ENCODE measurements around the gene TGFB1I1. TPM values are rescaled to one million over a fixed set of nuclear protein-coding genes. Genes with fewer than 3 reads are reported as not detected.
"Not testable (repeated sequence)": the region's sequence is repeated elsewhere in the genome, so short reads cannot be mapped to it uniquely, and the experiment has no call there.

The TGFB1I1 gene
- total and polyA plus RNA-seq, 7 donors = 4.5 to 11.5 (median 8.3) TPM

DNA sequence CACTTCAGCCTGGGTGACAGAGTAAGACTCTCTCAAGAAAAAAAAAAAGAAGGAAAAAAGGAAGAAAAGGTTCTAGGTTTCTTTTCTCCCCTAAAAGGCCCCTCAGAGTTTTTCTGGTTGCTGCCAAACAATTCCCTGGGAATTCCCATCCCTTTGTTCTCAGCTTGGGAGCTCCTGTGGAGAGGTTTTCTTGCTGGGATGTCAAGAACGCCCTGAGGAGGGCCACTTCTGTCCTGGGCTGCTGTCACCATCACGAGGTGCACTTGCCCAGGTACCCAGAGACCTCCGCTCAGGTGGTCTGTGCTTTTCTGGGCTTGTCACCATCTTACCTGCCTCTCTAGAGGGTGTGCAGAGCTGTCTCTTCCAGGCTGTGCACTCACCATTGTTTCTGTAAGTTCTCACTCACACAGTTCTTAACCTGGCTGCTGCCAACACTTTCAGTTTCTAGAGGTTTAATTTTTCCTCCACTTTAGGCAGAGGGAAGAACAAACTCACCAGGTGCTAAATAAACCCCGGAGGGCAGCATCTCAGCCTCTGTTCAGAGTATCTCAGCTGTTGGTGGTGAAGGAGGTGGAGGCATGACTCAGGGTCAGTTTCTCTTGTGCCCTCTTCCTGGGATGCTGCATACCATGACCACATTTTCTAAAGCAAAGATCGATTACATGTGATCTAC, 41.4 kb upstream of the TGFB1I1 start:
- intact Hi-C loops (cut with DNase I) = no loop called here
- H3K4me3 ChIP-seq = no peak overlapping the region
- H3K9me3 ChIP-seq = no peaks in the 10 kb centered on the region
- H3K36me3 ChIP-seq (ENCODE audit: insufficient read depth in 1 of 2, low read depth in 1 of 2) = peaks cover 0 to 9% of the 10 kb centered on the region in 2 donors
- TF ChIP-seq, protein P1, sequence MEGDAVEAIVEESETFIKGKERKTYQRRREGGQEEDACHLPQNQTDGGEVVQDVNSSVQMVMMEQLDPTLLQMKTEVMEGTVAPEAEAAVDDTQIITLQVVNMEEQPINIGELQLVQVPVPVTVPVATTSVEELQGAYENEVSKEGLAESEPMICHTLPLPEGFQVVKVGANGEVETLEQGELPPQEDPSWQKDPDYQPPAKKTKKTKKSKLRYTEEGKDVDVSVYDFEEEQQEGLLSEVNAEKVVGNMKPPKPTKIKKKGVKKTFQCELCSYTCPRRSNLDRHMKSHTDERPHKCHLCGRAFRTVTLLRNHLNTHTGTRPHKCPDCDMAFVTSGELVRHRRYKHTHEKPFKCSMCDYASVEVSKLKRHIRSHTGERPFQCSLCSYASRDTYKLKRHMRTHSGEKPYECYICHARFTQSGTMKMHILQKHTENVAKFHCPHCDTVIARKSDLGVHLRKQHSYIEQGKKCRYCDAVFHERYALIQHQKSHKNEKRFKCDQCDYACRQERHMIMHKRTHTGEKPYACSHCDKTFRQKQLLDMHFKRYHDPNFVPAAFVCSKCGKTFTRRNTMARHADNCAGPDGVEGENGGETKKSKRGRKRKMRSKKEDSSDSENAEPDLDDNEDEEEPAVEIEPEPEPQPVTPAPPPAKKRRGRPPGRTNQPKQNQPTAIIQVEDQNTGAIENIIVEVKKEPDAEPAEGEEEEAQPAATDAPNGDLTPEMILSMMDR (IDR thresholded peaks at IDR 0.05) = no peak
- peaks cover 41% of the 10 kb centered on the region for H3K4me1 ChIP-seq
- H3K27me3 ChIP-seq (ENCODE audit: insufficient read depth in 3 of 3, low read length in 2 of 3) = no peaks in the 10 kb centered on the region
- WGBS, 3 donors = 42 to 57% (median 51%) methylated on average over 5 of the region's 5 CpGs
- no peak for ATAC-seq
- peak overlapping the region; percentile 99 for H3K27ac ChIP-seq
- DNase-seq = no peak

GRCh38 chr16:31435341-31436220, 36.4 kb upstream of the TGFB1I1 start:
- Histone ChIP-seq H3K27me3 (ENCODE audit: insufficient read depth in 3 of 3, low read length in 2 of 3) (no peaks in the 10 kb centered on the region), H3K4me1 (peaks cover 18% of the 10 kb centered on the region), H3K9me3 (no peaks in the 10 kb centered on the region), H3K27ac (no peak overlapping the region), H3K36me3 (ENCODE audit: insufficient read depth in 1 of 2, low read depth in 1 of 2) (no peaks in the 10 kb centered on the region), H3K4me3 (no peak overlapping the region)
- 91 to 92% (median 91%) methylated on average over 38 to 47 of the region's 47 CpGs for WGBS, 3 donors
- ATAC-seq (no peak), DNase-seq (peak in 1 of 2 donors; percentile 44)
- TF ChIP-seq, protein P1 (IDR thresholded peaks at IDR 0.05) = no peak
- intact Hi-C loops (cut with DNase I) = no loop called here

DNA sequence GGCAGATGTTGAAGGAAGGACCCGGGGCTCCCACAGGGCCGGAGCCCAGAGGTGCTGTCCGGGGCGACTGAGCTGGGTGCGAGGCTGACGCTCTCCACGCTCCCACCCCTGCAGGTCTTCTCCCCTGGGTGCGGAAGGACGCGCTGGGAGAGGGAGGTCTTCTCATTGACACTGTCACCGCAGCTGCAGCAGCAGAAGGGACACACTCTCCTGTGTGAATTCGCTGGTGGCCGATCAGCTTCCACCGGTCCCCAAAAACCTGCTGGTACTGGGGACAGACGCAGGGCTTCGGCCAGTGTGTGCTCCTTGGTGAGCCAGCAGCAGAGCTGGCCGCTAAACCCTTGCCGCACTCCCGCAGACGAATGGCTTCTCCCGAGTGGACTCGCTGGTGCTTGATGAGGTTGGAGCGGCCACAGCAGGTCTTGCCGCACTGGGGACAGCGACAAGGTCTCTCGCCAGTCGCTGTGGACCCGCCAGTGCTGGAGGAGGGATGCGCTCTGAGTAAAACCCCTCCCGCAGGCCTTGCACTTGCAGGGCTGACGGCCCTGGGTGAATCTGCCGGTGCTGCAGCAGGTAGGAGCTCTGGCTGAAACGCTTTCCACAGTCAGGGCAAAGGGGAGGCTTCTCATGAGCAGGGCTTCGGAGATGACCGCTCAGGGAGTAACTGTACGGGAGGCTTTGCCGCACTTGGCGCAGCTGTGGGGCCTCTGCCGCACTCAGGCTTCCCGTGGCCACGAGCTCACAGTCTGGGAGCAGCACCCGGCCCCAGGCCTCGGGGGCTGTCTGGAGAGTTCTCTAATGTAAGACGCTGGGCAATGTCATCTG, 35.5 kb upstream of the TGFB1I1 start:
- 92 to 94% (median 92%) methylated on average over 44 of the region's 44 CpGs for WGBS, 3 donors
- Histone ChIP-seq H3K9me3 (no peaks in the 10 kb centered on the region), H3K27ac (no peak overlapping the region), H3K4me1 (peaks cover 12% of the 10 kb centered on the region), H3K27me3 (ENCODE audit: insufficient read depth in 3 of 3, low read length in 2 of 3) (no peaks in the 10 kb centered on the region), H3K36me3 (ENCODE audit: insufficient read depth in 1 of 2, low read depth in 1 of 2) (no peaks in the 10 kb centered on the region), H3K4me3 (no peak overlapping the region)
- intact Hi-C loops (cut with DNase I) = no loop called here
- DNase-seq (peak in 1 of 2 donors; percentile 44), ATAC-seq (no peak)
- TF ChIP-seq, protein P1 (IDR thresholded peaks at IDR 0.05) = no peak

DNA sequence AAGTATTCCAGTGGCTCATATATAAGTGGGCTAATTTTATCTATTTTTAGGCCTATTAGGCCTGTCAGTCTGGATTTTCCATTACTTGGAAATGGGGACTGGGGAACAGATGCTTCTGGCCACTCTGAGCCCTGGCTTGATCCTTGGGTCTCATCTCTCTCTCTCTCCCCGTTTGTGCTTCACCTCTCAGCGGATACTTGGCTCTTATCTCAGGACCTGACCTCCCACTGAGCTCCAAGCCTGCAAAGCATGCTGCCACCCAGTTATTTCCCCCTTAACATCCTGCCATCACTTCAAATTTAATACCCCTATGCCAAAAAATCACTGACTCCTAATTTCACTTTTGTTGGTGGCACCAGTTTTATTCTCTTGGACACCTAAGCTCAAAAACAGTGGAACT, 33.5 kb upstream of the TGFB1I1 start:
- Histone ChIP-seq H3K36me3 (ENCODE audit: insufficient read depth in 1 of 2, low read depth in 1 of 2) (no peaks in the 10 kb centered on the region), H3K4me1 (peaks cover 19% of the 10 kb centered on the region), H3K27ac (peak overlapping the region; percentile 50), H3K27me3 (ENCODE audit: insufficient read depth in 3 of 3, low read length in 2 of 3) (no peaks in the 10 kb centered on the region), H3K9me3 (no peaks in the 10 kb centered on the region), H3K4me3 (no peak overlapping the region)
- DNase-seq = peak in 1 of 2 donors; percentile 7
- TF ChIP-seq, protein P1 (IDR thresholded peaks at IDR 0.05) = no peak
- intact Hi-C loops (cut with DNase I) = no loop called here
- WGBS, 3 donors = 15 to 31% (median 28%) methylated on average over 2 of the region's 2 CpGs
- no peak for ATAC-seq

DNA sequence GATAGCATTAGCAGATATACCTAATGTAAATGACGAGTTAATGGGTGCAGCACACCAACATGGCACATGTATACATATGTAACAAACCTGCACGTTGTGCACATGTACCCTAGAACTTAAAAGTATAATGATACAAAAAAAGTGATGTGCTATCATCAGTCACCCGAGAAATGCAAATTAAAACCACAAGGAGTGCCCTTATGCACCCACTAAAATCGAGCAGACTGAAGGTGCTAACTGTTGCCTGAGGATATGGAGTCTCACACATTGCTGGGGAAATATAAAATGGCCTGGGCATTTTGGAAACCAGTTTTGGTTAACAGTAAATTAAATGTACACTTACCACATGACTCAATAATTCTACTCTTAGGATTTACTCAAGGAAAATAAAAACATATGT, 32.9 kb upstream of the TGFB1I1 start:
- ATAC-seq; H3K27me3 ChIP-seq (ENCODE audit: insufficient read depth in 3 of 3, low read length in 2 of 3); H3K27ac ChIP-seq; H3K4me3 ChIP-seq; H3K36me3 ChIP-seq (ENCODE audit: insufficient read depth in 1 of 2, low read depth in 1 of 2); intact Hi-C loops (cut with DNase I); H3K9me3 ChIP-seq; DNase-seq: not testable (repeated sequence)
- 56 to 65% (median 57%) methylated on average over 3 of the region's 4 CpGs for WGBS, 3 donors
- peaks cover 19% of the 10 kb centered on the region for H3K4me1 ChIP-seq

All from psoas muscle (tissue), 8 donors.